HepG2 (cell line): ENCODE data around the gene RAB17. TPM values are rescaled to one million over a fixed set of nuclear protein-coding genes. Genes with fewer than 3 reads are reported as not detected.

Experiments
- ARNT2 ChIP-seq: sonication (generic); formaldehyde crosslinking; IDR thresholded peaks from 2 replicates; pipeline ENCODE4 v1.8.0; 2022; ENCODE audit warnings: mild to moderate bottlenecking, low read depth, missing genetic modification reagents, moderate library complexity
- FOXA1 ChIP-seq, 2 experiments: fragments of 450-650 bp in 1 of 2; sonication (generic) in 1 of 2; formaldehyde crosslinking in 1 of 2; IDR thresholded peaks; 2 replicates each; pipeline versions ENCODE4 v1.4.0 to v1.6.1; 2016 to 2020; ENCODE audit warnings: missing genetic modification reagents in 1 of 2
- GABPA ChIP-seq, 2 experiments: IDR thresholded peaks; 2 replicates each; pipeline ENCODE4 v1.6.1; 2011 to 2016; ENCODE audit warnings: low read depth in 2 of 2, low read length in 1 of 2, missing biosample characterization in 1 of 2, missing genetic modification characterization in 1 of 2
- NBN ChIP-seq: fragments of 450-650 bp; conservative IDR thresholded peaks from 2 replicates; pipeline ENCODE4 v1.6.1; 2017
- NFATC3 ChIP-seq: sonication (generic); formaldehyde crosslinking; IDR thresholded peaks from 2 replicates; pipeline ENCODE4 v1.5.1; 2020; ENCODE audit warnings: mild to moderate bottlenecking, missing genetic modification reagents
- NFKBIZ ChIP-seq: IDR thresholded peaks from 2 replicates; pipeline ENCODE4 v1.6.1; 2018; ENCODE audit warnings: missing genetic modification reagents, missing compliant biosample characterization
- NR1H2 ChIP-seq: sonication (generic); formaldehyde crosslinking; IDR thresholded peaks from 2 replicates; pipeline ENCODE4 v1.8.1; 2022; ENCODE audit warnings: low read depth, missing genetic modification reagents, borderline replicate concordance
- SAFB2 ChIP-seq: sonication (generic); formaldehyde crosslinking; IDR thresholded peaks from 2 replicates; pipeline ENCODE4 v1.5.1; 2020; ENCODE audit warnings: missing genetic modification reagents, low read depth, mild to moderate bottlenecking, borderline replicate concordance
- SNAPC5 ChIP-seq: sonication (generic); formaldehyde crosslinking; IDR thresholded peaks from 2 replicates; pipeline ENCODE4 v1.8.1; 2023; ENCODE audit warnings: mild to moderate bottlenecking, missing genetic modification reagents, borderline replicate concordance
- SSRP1 ChIP-seq: IDR thresholded peaks from 2 replicates; pipeline ENCODE4 v1.6.1; 2016; ENCODE audit warnings: control low read depth
- STAG1 ChIP-seq: sonication (generic); formaldehyde crosslinking; IDR thresholded peaks from 2 replicates; pipeline ENCODE4 v1.4.0; 2020; ENCODE audit warnings: missing genetic modification reagents
- TAF1 ChIP-seq: sonication (generic); formaldehyde crosslinking; IDR thresholded peaks from 2 replicates; pipeline ENCODE4 v1.4.0; 2020; ENCODE audit warnings: missing genetic modification reagents
- ZNF33B ChIP-seq: sonication (generic); formaldehyde crosslinking; IDR thresholded peaks from 2 replicates; pipeline ENCODE4 v1.5.1; 2020; ENCODE audit warnings: mild to moderate bottlenecking, missing genetic modification reagents
- ZNF44 ChIP-seq: sonication (generic); formaldehyde crosslinking; IDR thresholded peaks from 2 replicates; pipeline ENCODE4 v1.5.1; 2020; ENCODE audit warnings: mild to moderate bottlenecking, missing genetic modification reagents
- ZNF616 ChIP-seq: sonication (generic); formaldehyde crosslinking; IDR thresholded peaks from 2 replicates; pipeline ENCODE4 v1.5.0; 2020; ENCODE audit warnings: low read depth, mild to moderate bottlenecking, missing genetic modification reagents
- ZNF746 ChIP-seq: sonication (generic); formaldehyde crosslinking; IDR thresholded peaks from 2 replicates; pipeline ENCODE4 v1.8.0; 2022; ENCODE audit warnings: mild to moderate bottlenecking, missing genetic modification reagents
- polyA plus RNA-seq, 8 experiments: library from polyadenylated mRNA; depleted of rRNA in 3 of 8; stranded (reverse) in 7 of 8; unstranded in 1 of 8; fragments of >200 nt; fragmentation: Illumina TruSeq in 4 of 8; extraction: Trizol in 4 of 8; gene quantifications; 2 replicates each; pipeline versions ENCODE4 v1.2.1 to v1.2.3, GENCODE V29; 2011 to 2016; ENCODE audit warnings: low read depth in 4 of 8, missing spikeins in 1 of 8, mixed read lengths in 1 of 8; ENCODE audit not compliant: insufficient read depth in 1 of 8
- total RNA-seq, 5 experiments: library from RNA; depleted of rRNA; stranded (reverse); fragments of >200 nt; fragmentation: Illumina TruSeq; extraction: Trizol; gene quantifications; 2 replicates each; pipeline ENCODE4 v1.2.3, GENCODE V29; 2016; ENCODE audit warnings: low read depth in 1 of 5
- TF ChIP-seq, protein P1 (sequence below): sonication (generic); formaldehyde crosslinking; IDR thresholded peaks from 2 replicates; pipeline ENCODE4 v1.4.0; 2020; ENCODE audit warnings: mild to moderate bottlenecking, low read depth, missing genetic modification reagents
- TF ChIP-seq, protein P2 (sequence below): sonication (generic); formaldehyde crosslinking; IDR thresholded peaks from 2 replicates; pipeline ENCODE4 v1.5.0; 2020; ENCODE audit warnings: missing genetic modification reagents
- TF ChIP-seq, protein P3 (sequence below), 2 experiments: sonication (generic) in 1 of 2; formaldehyde crosslinking in 1 of 2; IDR thresholded peaks; 2 replicates each; pipeline versions ENCODE4 v1.4.0 to v1.6.1; 2016 to 2020; ENCODE audit warnings: borderline replicate concordance in 1 of 2, low read depth in 1 of 2, mild to moderate bottlenecking in 1 of 2, missing genetic modification reagents in 1 of 2

Gene RAB17
- total and polyA plus RNA-seq, 2 of the 13 experiments (the other 11 are each of a cell fraction or from before 2014, with no cell fraction given) = 68.0 to 124 TPM

DNA sequence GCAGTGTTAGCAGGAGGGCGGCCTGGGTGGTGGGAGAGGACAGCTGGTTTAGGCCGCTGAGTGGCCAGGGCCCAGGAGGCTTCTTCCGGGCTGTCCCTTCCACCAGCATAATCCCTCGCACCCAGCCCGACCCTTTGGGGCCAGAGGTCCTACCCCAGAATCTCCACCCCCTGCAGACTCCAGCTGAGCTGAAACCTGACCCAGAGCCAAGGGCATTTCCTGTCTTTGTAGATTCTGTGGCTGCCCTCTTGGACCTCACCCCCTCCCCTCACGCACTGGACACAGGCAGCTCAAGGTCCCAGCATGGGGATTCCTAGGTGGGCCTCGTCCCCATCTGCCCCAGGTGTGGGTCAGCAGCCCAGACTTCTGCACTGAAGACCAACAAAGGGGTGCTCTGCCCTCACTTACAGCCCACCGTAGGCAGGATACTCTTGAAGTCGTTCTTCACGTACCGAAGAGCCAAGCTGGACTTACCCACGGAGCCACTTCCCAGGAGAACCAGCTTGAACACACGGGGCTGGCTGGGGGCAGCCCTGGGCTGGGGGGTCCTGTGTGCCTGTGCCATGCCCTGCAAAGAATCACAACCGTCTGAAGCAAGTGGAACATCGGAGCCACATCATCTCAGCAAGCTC is 4.8 kb downstream of the RAB17 start (continued):
- TF ChIP-seq, protein P1, sequence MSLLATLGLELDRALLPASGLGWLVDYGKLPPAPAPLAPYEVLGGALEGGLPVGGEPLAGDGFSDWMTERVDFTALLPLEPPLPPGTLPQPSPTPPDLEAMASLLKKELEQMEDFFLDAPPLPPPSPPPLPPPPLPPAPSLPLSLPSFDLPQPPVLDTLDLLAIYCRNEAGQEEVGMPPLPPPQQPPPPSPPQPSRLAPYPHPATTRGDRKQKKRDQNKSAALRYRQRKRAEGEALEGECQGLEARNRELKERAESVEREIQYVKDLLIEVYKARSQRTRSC = no peak
- no peak for TF ChIP-seq NFATC3 (CRISPR knock-in tag)
- peak; percentile 22; the same call in 1 of the 2 replicates for TF ChIP-seq TAF1
- no peak for TF ChIP-seq NBN
- 0 out of 2 replicates have a peak, but pooled peaks have one; percentile 80 for TF ChIP-seq ZNF33B (CRISPR knock-in tag)
- TF ChIP-seq SAFB2 = no peak; the same call in 1 of the 2 replicates
- TF ChIP-seq, protein P2, sequence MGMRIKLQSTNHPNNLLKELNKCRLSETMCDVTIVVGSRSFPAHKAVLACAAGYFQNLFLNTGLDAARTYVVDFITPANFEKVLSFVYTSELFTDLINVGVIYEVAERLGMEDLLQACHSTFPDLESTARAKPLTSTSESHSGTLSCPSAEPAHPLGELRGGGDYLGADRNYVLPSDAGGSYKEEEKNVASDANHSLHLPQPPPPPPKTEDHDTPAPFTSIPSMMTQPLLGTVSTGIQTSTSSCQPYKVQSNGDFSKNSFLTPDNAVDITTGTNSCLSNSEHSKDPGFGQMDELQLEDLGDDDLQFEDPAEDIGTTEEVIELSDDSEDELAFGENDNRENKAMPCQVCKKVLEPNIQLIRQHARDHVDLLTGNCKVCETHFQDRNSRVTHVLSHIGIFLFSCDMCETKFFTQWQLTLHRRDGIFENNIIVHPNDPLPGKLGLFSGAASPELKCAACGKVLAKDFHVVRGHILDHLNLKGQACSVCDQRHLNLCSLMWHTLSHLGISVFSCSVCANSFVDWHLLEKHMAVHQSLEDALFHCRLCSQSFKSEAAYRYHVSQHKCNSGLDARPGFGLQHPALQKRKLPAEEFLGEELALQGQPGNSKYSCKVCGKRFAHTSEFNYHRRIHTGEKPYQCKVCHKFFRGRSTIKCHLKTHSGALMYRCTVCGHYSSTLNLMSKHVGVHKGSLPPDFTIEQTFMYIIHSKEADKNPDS (CRISPR knock-in tag) = 0 out of 2 replicates have a peak, but pooled peaks have one; percentile 29
- TF ChIP-seq ZNF616 (CRISPR knock-in tag) = no peak
- peak; percentile 54; the same call in 1 of the 2 replicates for TF ChIP-seq NR1H2
- TF ChIP-seq SNAPC5 (CRISPR knock-in tag) = no peak
- peak; percentile 30; the same call in 1 of the 2 replicates for TF ChIP-seq STAG1
- peak; percentile 22; the same call in 1 of the 2 replicates for TF ChIP-seq GABPA (IDR thresholded peaks at IDR 0.05; ENCODE audit: low read depth, low read length)
- TF ChIP-seq GABPA (CRISPR knock-in tag; IDR thresholded peaks at IDR 0.05; ENCODE audit: low read depth) = peak; percentile 83
- no peak for TF ChIP-seq NFKBIZ (CRISPR knock-in tag)
- TF ChIP-seq ZNF746 (CRISPR knock-in tag) = peak; percentile 89
- TF ChIP-seq SSRP1 (CRISPR knock-in tag) = no peak
- no peak for TF ChIP-seq ZNF44 (CRISPR knock-in tag)
- no peak for TF ChIP-seq FOXA1 (IDR thresholded peaks at IDR 0.05)
- peak; percentile 70 for TF ChIP-seq FOXA1 (CRISPR knock-in tag; IDR thresholded peaks at IDR 0.05)
- TF ChIP-seq, protein P3, sequence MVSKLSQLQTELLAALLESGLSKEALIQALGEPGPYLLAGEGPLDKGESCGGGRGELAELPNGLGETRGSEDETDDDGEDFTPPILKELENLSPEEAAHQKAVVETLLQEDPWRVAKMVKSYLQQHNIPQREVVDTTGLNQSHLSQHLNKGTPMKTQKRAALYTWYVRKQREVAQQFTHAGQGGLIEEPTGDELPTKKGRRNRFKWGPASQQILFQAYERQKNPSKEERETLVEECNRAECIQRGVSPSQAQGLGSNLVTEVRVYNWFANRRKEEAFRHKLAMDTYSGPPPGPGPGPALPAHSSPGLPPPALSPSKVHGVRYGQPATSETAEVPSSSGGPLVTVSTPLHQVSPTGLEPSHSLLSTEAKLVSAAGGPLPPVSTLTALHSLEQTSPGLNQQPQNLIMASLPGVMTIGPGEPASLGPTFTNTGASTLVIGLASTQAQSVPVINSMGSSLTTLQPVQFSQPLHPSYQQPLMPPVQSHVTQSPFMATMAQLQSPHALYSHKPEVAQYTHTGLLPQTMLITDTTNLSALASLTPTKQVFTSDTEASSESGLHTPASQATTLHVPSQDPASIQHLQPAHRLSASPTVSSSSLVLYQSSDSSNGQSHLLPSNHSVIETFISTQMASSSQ (IDR thresholded peaks at IDR 0.05; ENCODE audit: low read depth) = peak; percentile 58; the same call in 1 of the 2 replicates
- TF ChIP-seq, protein P3 (CRISPR knock-in tag; IDR thresholded peaks at IDR 0.05; ENCODE audit: borderline replicate concordance) = peak; percentile 87; the same call in 1 of the 2 replicates
- TF ChIP-seq ARNT2 = peak; percentile 64
